Panc1 (cell line): ENCODE data around the gene HS6ST3. TPM values are rescaled to one million over a fixed set of nuclear protein-coding genes. Genes with fewer than 3 reads are reported as not detected.

Source experiments
- ATAC-seq: fragments of 200-7000 bp; cut with Tn5 transposase; 2 replicates; pipeline ENCODE4 v1.9.1; 2020; ENCODE audit warnings: mild to moderate bottlenecking, moderate library complexity
- BruUV-seq: library from RNA; stranded (reverse); fragments of 400-500 nt; replicated peaks from 2 replicates; lab custom pipeline; 2021; lab: Mats Ljungman, UMichigan
- CTCF ChIA-PET: fragments of 300-600 bp; sonication (Branson Sonifier 250); formaldehyde crosslinking; loops from one replicate; lab custom pipeline; 2022; ENCODE audit warnings: antibody characterized with exemption; lab: Charles Lee
- POLR2A ChIA-PET: fragments of 300-600 bp; sonication (Branson Sonifier 250); formaldehyde crosslinking; loops from one replicate; lab custom pipeline; 2022; ENCODE audit warnings: antibody characterized with exemption; lab: Charles Lee
- DNase-seq: peaks from one replicate; pipeline ENCODE4 v3.0.0-alpha.2; 2010; ENCODE audit warnings: low read depth, low spot score
- H3K27ac ChIP-seq: 2 replicates; pipeline ENCODE4 v1.5.1; 2011; ENCODE audit warnings: mild to moderate bottlenecking, low read length, inconsistent platforms
- H3K27me3 ChIP-seq: fragments of 200-500 bp; sonication (Bioruptor generic); 2 replicates; pipeline ENCODE4 v1.6.0; 2014; ENCODE audit warnings: low read length, inconsistent platforms; ENCODE audit not compliant: control insufficient read depth, insufficient read depth
- H3K36me3 ChIP-seq: fragments of 200-500 bp; sonication (Bioruptor generic); 2 replicates; pipeline ENCODE4 v1.5.1; 2014; ENCODE audit warnings: inconsistent platforms, mild to moderate bottlenecking, low read length, moderate library complexity; ENCODE audit not compliant: control insufficient read depth, insufficient read depth
- H3K4me1 ChIP-seq: 2 replicates; pipeline ENCODE4 v1.5.1; 2011; ENCODE audit warnings: inconsistent platforms, mild to moderate bottlenecking, low read length, moderate library complexity; ENCODE audit not compliant: control insufficient read depth, insufficient read depth
- H3K4me3 ChIP-seq, 2 experiments: 2 replicates each; pipeline ENCODE4 v1.5.1; 2011 to 2012; ENCODE audit warnings: low read depth in 2 of 2, low read length in 2 of 2, mild to moderate bottlenecking in 2 of 2, inconsistent platforms in 1 of 2, moderate library complexity in 1 of 2
- H3K9me3 ChIP-seq: fragments of 200-500 bp; sonication (Bioruptor generic); 2 replicates; pipeline ENCODE4 v1.5.1; 2014; ENCODE audit warnings: low read depth, mild to moderate bottlenecking, inconsistent platforms, low read length, moderate library complexity; ENCODE audit not compliant: control insufficient read depth, insufficient read depth
- CTCF ChIP-seq: fragments of 450-650 bp; IDR thresholded peaks from 2 replicates; pipeline ENCODE4 v1.5.1; 2017; ENCODE audit warnings: mild to moderate bottlenecking
- POLR2AphosphoS5 ChIP-seq: IDR thresholded peaks from 2 replicates; pipeline ENCODE4 v1.6.1; 2012; ENCODE audit warnings: mild to moderate bottlenecking, low read depth, low read length, moderate library complexity
- REST ChIP-seq, 2 experiments: IDR thresholded peaks; 2 replicates each; pipeline ENCODE4 v1.6.1; 2011 to 2012; ENCODE audit warnings: low read depth in 2 of 2, control low read depth in 1 of 2, low read length in 1 of 2, mild to moderate bottlenecking in 1 of 2, moderate library complexity in 1 of 2; ENCODE audit not compliant: insufficient read depth in 1 of 2
- SIN3A ChIP-seq: IDR thresholded peaks from 2 replicates; pipeline ENCODE4 v1.6.1; 2012; ENCODE audit warnings: low read depth, mild to moderate bottlenecking, low read length, moderate library complexity, borderline replicate concordance; ENCODE audit not compliant: insufficient read depth
- TCF7L2 ChIP-seq: IDR thresholded peaks from 2 replicates; pipeline ENCODE4 v1.6.1; 2011; ENCODE audit warnings: mild to moderate bottlenecking, low read depth, low read length, inconsistent platforms
- in situ Hi-C: cut with HindIII; loops from 2 replicates; pipeline ENCODE4 v1.10.0; 2016; ENCODE audit warnings: low sequenced_read_pairs, low pct_unique_long_range_greater_than_20kb
- intact Hi-C: fragments of 100-400 bp; cut with micrococcal nuclease; formaldehyde crosslinking; loops from one replicate; pipeline ENCODE4 v1.10.0; 2022; ENCODE audit not compliant: unreplicated experiment
- total RNA-seq: library from RNA; stranded (reverse); gene quantifications from one replicate; pipeline ENCODE4 v1.2.1, GENCODE V29; 2021; ENCODE audit not compliant: unreplicated experiment

HS6ST3 gene
- total RNA-seq, 1 experiment from 2014 or later = 0.13 TPM

- Histone ChIP-seq H3K4me3 (no peak overlapping the region), H3K9me3 (no peaks in the 10 kb centered on the region), H3K27me3 (no peaks in the 10 kb centered on the region), H3K4me1 (no peaks in the 10 kb centered on the region), H3K27ac (no peak overlapping the region), H3K36me3 (no peaks in the 10 kb centered on the region)
- no peak for ATAC-seq
- ChIA-PET POLR2A (no interaction called here), CTCF (no interaction called here)
- BruUV-seq = no TSS peak
- intact Hi-C loops (no loop called here), in situ Hi-C loops (no loop called here)
- DNase-seq = no peak
- TF ChIP-seq SIN3A (no peak), POLR2AphosphoS5 (no peak), CTCF (no peak), TCF7L2 (no peak), REST (IDR thresholded peaks at IDR 0.05; ENCODE audit: insufficient read depth in 1 of 2, low read depth in 2 of 2, low read length in 1 of 2) (no peak)
Observed at GRCh38 chr13:96661612-96662011, 571.7 kb downstream of the HS6ST3 start.

- ChIA-PET CTCF (no interaction called here), POLR2A (no interaction called here)
- H3K27ac ChIP-seq = no peak overlapping the region
- in situ Hi-C loops (no loop called here), intact Hi-C loops (no loop called here)
- H3K36me3 ChIP-seq = no peaks in the 10 kb centered on the region
- H3K4me3 ChIP-seq = no peak overlapping the region
- H3K4me1 ChIP-seq = no peaks in the 10 kb centered on the region
- H3K27me3 ChIP-seq = no peaks in the 10 kb centered on the region
- H3K9me3 ChIP-seq = no peaks in the 10 kb centered on the region
- no TSS peak for BruUV-seq
- DNase-seq (no peak), ATAC-seq (no peak)
- TF ChIP-seq POLR2AphosphoS5 (no peak), CTCF (no peak), TCF7L2 (no peak), REST (IDR thresholded peaks at IDR 0.05; ENCODE audit: insufficient read depth in 1 of 2, low read depth in 2 of 2, low read length in 1 of 2) (no peak), SIN3A (no peak)
Observed at GRCh38 chr13:96662036-96662435, 572.1 kb downstream of the HS6ST3 start.
